ENCODE measurements around the gene TNFRSF25.

- TF ChIP-seq CTCF (IDR thresholded peaks at IDR 0.05; ENCODE audit: borderline replicate concordance, extremely low read depth, low read length, poor library complexity, severe bottlenecking) (no peak), EZH2 (IDR thresholded peaks at IDR 0.05; ENCODE audit: borderline replicate concordance, low read depth, low read length, severe bottlenecking) (no peak)
Observed at GRCh38 chr1:6459850-6460265, 6.1 kb downstream of the TNFRSF25 start.

Measured in DND-41 (cell line).